Ovary (tissue), 9 donors: ENCODE data around the gene ZDHHC22. TPM values are rescaled to one million over a fixed set of nuclear protein-coding genes. Genes with fewer than 3 reads are reported as not detected.

Source experiments
- DNase-seq, 5 donors: peaks; one replicate each; pipeline ENCODE4 v3.0.0-alpha.2; 2019 to 2020
- H3K27ac ChIP-seq, 2 donors: fragments of 200-600 bp; one replicate each; pipeline versions ENCODE4 v1.5.1 to v1.8.0; 2019 to 2022
- H3K27me3 ChIP-seq: fragments of 200-600 bp; one replicate; pipeline ENCODE4 v1.8.0; 2022
- H3K36me3 ChIP-seq: fragments of 200-600 bp; sonication (generic); one replicate; pipeline ENCODE4 v1.5.1; 2019
- H3K4me1 ChIP-seq: one replicate; pipeline ENCODE4 v1.8.1; 2013; ENCODE audit warnings: mild to moderate bottlenecking, moderate library complexity; ENCODE audit not compliant: insufficient read depth
- H3K4me3 ChIP-seq: fragments of 200-600 bp; sonication (generic); one replicate; pipeline ENCODE4 v1.5.1; 2017
- H3K9me3 ChIP-seq, 2 donors: fragments of 200-600 bp in 1 of 2; sonication (generic) in 1 of 2; one replicate each; pipeline versions ENCODE4 v1.5.1 to v1.8.1; 2013 to 2019; ENCODE audit warnings: mild to moderate bottlenecking in 1 of 2, moderate library complexity in 1 of 2
- CTCF ChIP-seq, 3 donors: fragments of 450-650 bp in 2 of 3; fragments of 200-600 bp in 1 of 3; IDR thresholded peaks; one replicate each; pipeline versions ENCODE4 v1.5.1 to v1.8.0; 2016 to 2022; ENCODE audit warnings: antibody characterized with exemption in 3 of 3, mild to moderate bottlenecking in 1 of 3
- EP300 ChIP-seq: sonication (generic); formaldehyde crosslinking; IDR thresholded peaks from one replicate; pipeline ENCODE4 v1.6.1; 2017; ENCODE audit warnings: antibody characterized with exemption
- POLR2A ChIP-seq: fragments of 450-650 bp; IDR thresholded peaks from one replicate; pipeline ENCODE4 v1.6.1; 2017; ENCODE audit warnings: antibody characterized with exemption, mild to moderate bottlenecking, moderate library complexity
- WGBS, 3 donors: extraction: QIAGEN DNeasy Blood & Tissue Kit in 1 of 3; methylation state at CpG; one replicate each; pipeline versions ENCODE4 v1.1.5 to v1.1.7; 2013 to 2017; 5-methylcytosine and 5-hydroxymethylcytosine counted together
- intact Hi-C, 4 donors: fragments of 100-400 bp; cut with DNase I; formaldehyde crosslinking; loops; one replicate each; pipeline versions ENCODE4 v1.11.0 to v1.15.1; 2022 to 2023
- polyA plus RNA-seq, 2 donors: library from polyadenylated mRNA; stranded (reverse); fragments of 200-250 nt in 1 of 2; fragments of 350-450 nt in 1 of 2; fragmentation: Illumina TruSeq in 1 of 2; extraction: RNeasy Lipid Tissue Mini Kit (QIAGEN cat#74804) in 1 of 2; gene quantifications; one replicate each; pipeline ENCODE4 v1.2.3, GENCODE V29; 2013 to 2014
- total RNA-seq, 7 donors: library from RNA; depleted of rRNA in 2 of 7; stranded (reverse); fragments of >200 nt in 2 of 7; fragmentation: NEBNext Ultra II Directional in 3 of 7; extraction: Animal tissue kit (Norgen Biotek cat#: 25700) in 3 of 7; gene quantifications; one replicate each; pipeline versions ENCODE4 v1.1.0 to v1.2.4, GENCODE V29; 2016 to 2023
- donor health status: DM: no; HTN: no; CAD: no; lungs with moderate emphysema.
- donor health status: DM: no; HTN: no; CAD: no.
- donor health status: Bipolar disorder and iron deficiency.
- donor health status: DM: yes; HTN: yes; CAD: no.
- donor health status: DM: no; HTN: no; CAD: no.
- donor health status: DM: yes; HTN: yes; CAD: no.

Gene ZDHHC22
- total and polyA plus RNA-seq, 9 donors: 0.02 TPM; not detected in 8

GRCh38 chr14:77113644-77114043 is 27.9 kb downstream of the ZDHHC22 start:
- Histone ChIP-seq H3K4me3 (no peak overlapping the region), H3K27ac (no peak overlapping the region), H3K27me3 (no peaks in the 10 kb centered on the region), H3K4me1 (peaks cover 3% of the 10 kb centered on the region), H3K36me3 (no peaks in the 10 kb centered on the region), H3K9me3 (no peaks in the 10 kb centered on the region)
- 91 to 94% (median 91%) methylated on average over 11 of the region's 11 CpGs for WGBS, 3 donors
- no peak for TF ChIP-seq CTCF (IDR thresholded peaks at IDR 0.05)
- TF ChIP-seq POLR2A: no peak
- no peak for TF ChIP-seq EP300
- intact Hi-C loops: no loop called here
- no peak for DNase-seq

- Histone ChIP-seq H3K27me3 (no peaks in the 10 kb centered on the region), H3K27ac (peak overlapping the region in 1 of 2 donors; percentile 45), H3K36me3 (no peaks in the 10 kb centered on the region), H3K4me3 (no peak overlapping the region), H3K9me3 (no peaks in the 10 kb centered on the region), H3K4me1 (peaks cover 3% of the 10 kb centered on the region)
- TF ChIP-seq CTCF (IDR thresholded peaks at IDR 0.05) (no peak), POLR2A (no peak), EP300 (no peak)
- intact Hi-C loops: no loop called here
- 3 to 9% (median 4%) methylated on average over 5 of the region's 5 CpGs for WGBS, 3 donors
- DNase-seq: peak in 1 of 5 donors; percentile 47
These were observed 30.6 kb downstream of the ZDHHC22 start for GRCh38 chr14:77111021-77111420.

- TF ChIP-seq EP300: no peak
- TF ChIP-seq CTCF (IDR thresholded peaks at IDR 0.05): no peak
- TF ChIP-seq POLR2A: no peak
- WGBS, 3 donors: 92 to 93% (median 92%) methylated on average over 1 of the region's 1 CpG
- Histone ChIP-seq H3K9me3 (no peaks in the 10 kb centered on the region), H3K4me1 (peaks cover 3% of the 10 kb centered on the region), H3K27me3 (no peaks in the 10 kb centered on the region), H3K36me3 (no peaks in the 10 kb centered on the region), H3K27ac (no peak overlapping the region), H3K4me3 (no peak overlapping the region)
- no peak for DNase-seq
- intact Hi-C loops: no loop called here
These were observed 31.3 kb downstream of the ZDHHC22 start for GRCh38 chr14:77110286-77110685.

GRCh38 chr14:77109656-77110055 is 31.9 kb downstream of the ZDHHC22 start:
- Histone ChIP-seq H3K36me3 (no peaks in the 10 kb centered on the region), H3K4me1 (peaks cover 3% of the 10 kb centered on the region), H3K9me3 (no peaks in the 10 kb centered on the region), H3K27ac (no peak overlapping the region), H3K4me3 (no peak overlapping the region), H3K27me3 (no peaks in the 10 kb centered on the region)
- WGBS, 3 donors: 83 to 84% (median 84%) methylated on average over 6 of the region's 6 CpGs
- DNase-seq: no peak
- intact Hi-C loops: no loop called here
- TF ChIP-seq CTCF (IDR thresholded peaks at IDR 0.05) (no peak), EP300 (no peak), POLR2A (no peak)
